Endothelial cell (in vitro differentiated cells): ENCODE data around the gene FAAP20. TPM values are rescaled to one million over a fixed set of nuclear protein-coding genes. Genes with fewer than 3 reads are reported as not detected.
"Not testable (repeated sequence)": the region's sequence is repeated elsewhere in the genome, so short reads cannot be mapped to it uniquely, and the experiment has no call there.

Experiments
- DNase-seq: peaks from one replicate; pipeline ENCODE4 v3.0.0; 2021; ENCODE audit warnings: low spot score
- H3K27ac Mint-ChIP-seq: one replicate; pipeline ENCODE4 v1.8.0; 2021; ENCODE audit warnings: mixed read lengths, inconsistent platforms; ENCODE audit not compliant: unreplicated experiment
- H3K27me3 Mint-ChIP-seq: one replicate; pipeline ENCODE4 v1.8.0; 2021; ENCODE audit warnings: mild to moderate bottlenecking, moderate library complexity, mixed read lengths, inconsistent platforms; ENCODE audit not compliant: unreplicated experiment
- H3K36me3 Mint-ChIP-seq: one replicate; pipeline ENCODE4 v1.8.0; 2021; ENCODE audit warnings: mild to moderate bottlenecking, low read depth, mixed read lengths, inconsistent platforms; ENCODE audit not compliant: unreplicated experiment
- H3K4me1 Mint-ChIP-seq: one replicate; pipeline ENCODE4 v1.8.0; 2021; ENCODE audit warnings: mild to moderate bottlenecking, mixed read lengths, inconsistent platforms; ENCODE audit not compliant: unreplicated experiment
- H3K4me3 Mint-ChIP-seq: one replicate; pipeline ENCODE4 v1.8.0; 2021; ENCODE audit warnings: mild to moderate bottlenecking, mixed read lengths, inconsistent platforms; ENCODE audit not compliant: unreplicated experiment
- H3K9me3 Mint-ChIP-seq: one replicate; pipeline ENCODE4 v1.8.0; 2021; ENCODE audit warnings: mixed read lengths, inconsistent platforms; ENCODE audit not compliant: unreplicated experiment
- CTCF ChIP-seq: fragments of 200-600 bp; sonication (generic); IDR thresholded peaks from one replicate; pipeline ENCODE4 v1.5.0; 2021; ENCODE audit warnings: antibody characterized with exemption; ENCODE audit not compliant: unreplicated experiment
- total RNA-seq: library from RNA; stranded (reverse); fragmentation: NEBNext Ultra II Directional; extraction: Animal tissue kit (Norgen Biotek cat#: 25700); gene quantifications from one replicate; pipeline ENCODE4 v1.2.1, GENCODE V29; 2021; ENCODE audit not compliant: unreplicated experiment

Gene FAAP20
- total RNA-seq, 1 donor from 2014 or later: 118 TPM

- Mint-ChIP-seq H3K4me3 (no peak overlapping the region), H3K4me1 (no peaks in the 10 kb centered on the region), H3K36me3 (peaks cover 10% of the 10 kb centered on the region), H3K27me3 (peaks cover 4% of the 10 kb centered on the region), H3K9me3 (no peaks in the 10 kb centered on the region), H3K27ac (no peak overlapping the region)
- TF ChIP-seq CTCF: no peak
- no peak for DNase-seq
Observed at GRCh38 chr1:2148691-2149090, 45.9 kb downstream of the FAAP20 start.

GRCh38 chr1:2147869-2148268 is 46.7 kb downstream of the FAAP20 start:
- not testable (repeated sequence) for H3K4me1 Mint-ChIP-seq, H3K9me3 Mint-ChIP-seq, H3K27me3 Mint-ChIP-seq, H3K4me3 Mint-ChIP-seq, H3K27ac Mint-ChIP-seq, DNase-seq, H3K36me3 Mint-ChIP-seq

- no peak overlapping the region for H3K27ac Mint-ChIP-seq
- no peaks in the 10 kb centered on the region for H3K4me1 Mint-ChIP-seq
- no peaks in the 10 kb centered on the region for H3K9me3 Mint-ChIP-seq
- no peak for TF ChIP-seq CTCF
- no peak for DNase-seq
- H3K27me3 Mint-ChIP-seq: peaks cover 2% of the 10 kb centered on the region
- H3K36me3 Mint-ChIP-seq: peaks cover 4% of the 10 kb centered on the region
- no peak overlapping the region for H3K4me3 Mint-ChIP-seq
Observed at GRCh38 chr1:2146836-2147517, 47.6 kb downstream of the FAAP20 start.

GRCh38 chr1:2145946-2146835 is 48.4 kb downstream of the FAAP20 start:
- H3K4me1 Mint-ChIP-seq: no peaks in the 10 kb centered on the region
- H3K27ac Mint-ChIP-seq: no peak overlapping the region
- no peak for DNase-seq
- no peaks in the 10 kb centered on the region for H3K9me3 Mint-ChIP-seq
- TF ChIP-seq CTCF: no peak
- no peak overlapping the region for H3K4me3 Mint-ChIP-seq
- peaks cover 4% of the 10 kb centered on the region for H3K36me3 Mint-ChIP-seq
- H3K27me3 Mint-ChIP-seq: peaks cover 2% of the 10 kb centered on the region

GRCh38 chr1:2144501-2145090 is 50.0 kb downstream of the FAAP20 start:
- H3K27me3 Mint-ChIP-seq: peaks cover 8% of the 10 kb centered on the region

More at GRCh38 chr1:2144501-2145090, 50.0 kb downstream of the FAAP20 start:
- Mint-ChIP-seq H3K36me3 (peaks cover 4% of the 10 kb centered on the region), H3K4me1 (peaks cover 6% of the 10 kb centered on the region), H3K9me3 (no peaks in the 10 kb centered on the region), H3K27ac (no peak overlapping the region), H3K4me3 (no peak overlapping the region)
- no peak for TF ChIP-seq CTCF
- no peak for DNase-seq
